Stimulated activated CD4-positive, alpha-beta T cell treated with anti-CD3 and anti-CD28 coated beads, Interleukin-12 subunit alpha, Interleukin-12 subunit beta, amount 100 ng/mL, for 4 hours (primary cell): ENCODE data around the gene DNAJC1.

Experiments used
- DNase-seq: peaks from one replicate; pipeline ENCODE4 v3.0.0-alpha.2; 2020

Gene DNAJC1

GRCh38 chr10:21756707-21757106 lies 246.8 kb downstream of the DNAJC1 start:
- no peak for DNase-seq

- no peak for DNase-seq
These were observed 249.0 kb downstream of the DNAJC1 start for GRCh38 chr10:21754410-21755011.

- no peak for DNase-seq
These were observed 249.8 kb downstream of the DNAJC1 start for GRCh38 chr10:21753497-21754270.

- DNase-seq = no peak
These were observed 251.9 kb downstream of the DNAJC1 start for GRCh38 chr10:21751341-21752310.

- DNase-seq = no peak
These were observed 253.1 kb downstream of the DNAJC1 start for GRCh38 chr10:21750424-21750823.

- no peak for DNase-seq
These were observed 253.7 kb downstream of the DNAJC1 start for GRCh38 chr10:21749788-21750187.

GRCh38 chr10:21747809-21748208 lies 255.7 kb downstream of the DNAJC1 start:
- no peak for DNase-seq

GRCh38 chr10:21746118-21746517 lies 257.4 kb downstream of the DNAJC1 start:
- DNase-seq = no peak

- no peak for DNase-seq
These were observed 259.3 kb downstream of the DNAJC1 start for GRCh38 chr10:21744223-21744622.

- no peak for DNase-seq
These were observed 260.7 kb downstream of the DNAJC1 start for GRCh38 chr10:21742740-21743412.

GRCh38 chr10:21740989-21741388 lies 262.5 kb downstream of the DNAJC1 start:
- no peak for DNase-seq

GRCh38 chr10:21737106-21737505 lies 266.4 kb downstream of the DNAJC1 start:
- DNase-seq = no peak

GRCh38 chr10:21733710-21734109 lies 269.8 kb downstream of the DNAJC1 start:
- DNase-seq = no peak

GRCh38 chr10:21732067-21732772 lies 271.3 kb downstream of the DNAJC1 start:
- DNase-seq = no peak

- DNase-seq = no peak
These were observed 274.9 kb downstream of the DNAJC1 start for GRCh38 chr10:21728618-21729017.

GRCh38 chr10:21727452-21728168 lies 275.9 kb downstream of the DNAJC1 start:
- DNase-seq = no peak

- no peak for DNase-seq
These were observed 276.8 kb downstream of the DNAJC1 start for GRCh38 chr10:21726601-21727225.

GRCh38 chr10:21724687-21725367 lies 278.7 kb downstream of the DNAJC1 start:
- no peak for DNase-seq

- no peak for DNase-seq
These were observed 279.4 kb downstream of the DNAJC1 start for GRCh38 chr10:21724020-21724589.

- DNase-seq = no peak
These were observed 281.3 kb downstream of the DNAJC1 start for GRCh38 chr10:21722209-21722608.
